HG03469 (cell line): ENCODE results near the gene CAMK1.

Experiments used
- ATAC-seq: cut with Tn5 transposase; IDR thresholded peaks from one replicate; pipeline ENCODE4 v1.9.1; 2021; ENCODE audit warnings: mild to moderate bottlenecking, moderate library complexity, moderate number of reproducible peaks; ENCODE audit not compliant: unreplicated experiment

The CAMK1 gene

GRCh38 chr3:9743548-9743947 is 26.2 kb downstream of the CAMK1 start:
- no peak for ATAC-seq

- no peak for ATAC-seq
These were observed 27.2 kb downstream of the CAMK1 start for GRCh38 chr3:9742560-9742959.

GRCh38 chr3:9739181-9739580 is 30.6 kb downstream of the CAMK1 start:
- ATAC-seq: no peak

- ATAC-seq: no peak
These were observed 32.9 kb downstream of the CAMK1 start for GRCh38 chr3:9736831-9737230.

GRCh38 chr3:9732740-9733115 is 37.0 kb downstream of the CAMK1 start:
- no peak for ATAC-seq

- ATAC-seq: no peak
These were observed 37.5 kb downstream of the CAMK1 start for GRCh38 chr3:9732080-9732739.

- ATAC-seq: peak; percentile 75
These were observed 38.3 kb downstream of the CAMK1 start, which contains the start of gene BRPF1 for GRCh38 chr3:9731206-9732079. Gene BRPF1 (plus strand): TSS chr3:9731735. CDS start chr3:9734141, 2,406 bp downstream.

- peak; percentile 15 for ATAC-seq
These were observed 39.0 kb downstream of the CAMK1 start for GRCh38 chr3:9730657-9731205.

- no peak for ATAC-seq
These were observed 40.3 kb downstream of the CAMK1 start for GRCh38 chr3:9729419-9729818.

- ATAC-seq: no peak
These were observed 42.0 kb downstream of the CAMK1 start for GRCh38 chr3:9727743-9728142.

- ATAC-seq: no peak
These were observed 42.6 kb downstream of the CAMK1 start for GRCh38 chr3:9727041-9727595.

- ATAC-seq: no peak
These were observed 43.8 kb downstream of the CAMK1 start for GRCh38 chr3:9725775-9726515.

GRCh38 chr3:9721700-9722060 is 48.1 kb downstream of the CAMK1 start:
- no peak for ATAC-seq

GRCh38 chr3:9721015-9721699 is 48.6 kb downstream of the CAMK1 start:
- no peak for ATAC-seq

- ATAC-seq: no peak
These were observed 51.6 kb downstream of the CAMK1 start for GRCh38 chr3:9718118-9718517.

GRCh38 chr3:9717563-9717962 is 52.2 kb downstream of the CAMK1 start:
- ATAC-seq: no peak

- ATAC-seq: no peak
These were observed 52.8 kb downstream of the CAMK1 start for GRCh38 chr3:9716801-9717555.

GRCh38 chr3:9715764-9716437 is 53.8 kb downstream of the CAMK1 start:
- no peak for ATAC-seq

- no peak for ATAC-seq
These were observed 54.6 kb downstream of the CAMK1 start for GRCh38 chr3:9715136-9715535.
